A673 (cell line): Measurements from ENCODE around the gene RS1. TPM values are rescaled to one million over a fixed set of nuclear protein-coding genes. Genes with fewer than 3 reads are reported as not detected.

Experiments
- BruUV-seq: library from RNA; stranded (reverse); fragments of 400-500 nt; replicated peaks from 2 replicates; lab custom pipeline; 2021; lab: Mats Ljungman, UMichigan
- CTCF ChIA-PET: fragments of 300-600 bp; sonication (Branson Sonifier 250); formaldehyde crosslinking; loops from one replicate; lab custom pipeline; 2022; ENCODE audit warnings: antibody characterized with exemption; lab: Charles Lee
- POLR2A ChIA-PET: fragments of 300-600 bp; sonication (Branson Sonifier 250); formaldehyde crosslinking; loops from one replicate; lab custom pipeline; 2022; ENCODE audit warnings: antibody characterized with exemption; ENCODE audit not compliant: low non-redundant PET; lab: Charles Lee
- DNase-seq: peaks from one replicate; pipeline ENCODE4 v3.0.0-alpha.2; 2015; ENCODE audit warnings: low spot score
- H3K27ac ChIP-seq: fragments of 200-600 bp; sonication (generic); 2 replicates; pipeline ENCODE4 v1.5.1; 2016; ENCODE audit warnings: mixed run types, low read depth, mild to moderate bottlenecking, mixed read lengths, antibody characterized with exemption, low read length; ENCODE audit not compliant: poor library complexity, severe bottlenecking
- H3K27me3 ChIP-seq: fragments of 200-600 bp; sonication (generic); replicated peaks from 2 replicates; pipeline ENCODE4 v1.6.1; 2017; ENCODE audit warnings: mixed run types, low read depth, mild to moderate bottlenecking, mixed read lengths, antibody characterized with exemption, low read length; ENCODE audit not compliant: insufficient read depth, poor library complexity
- H3K36me3 ChIP-seq: fragments of 200-600 bp; sonication (generic); 2 replicates; pipeline ENCODE4 v1.6.1; 2016; ENCODE audit warnings: mixed run types, mild to moderate bottlenecking, mixed read lengths, antibody characterized with exemption, low read length; ENCODE audit not compliant: insufficient read depth, poor library complexity, severe bottlenecking
- H3K4me1 ChIP-seq: fragments of 200-600 bp; sonication (generic); 2 replicates; pipeline ENCODE4 v1.6.1; 2017; ENCODE audit warnings: mixed run types, mild to moderate bottlenecking, mixed read lengths, antibody characterized with exemption, low read length; ENCODE audit not compliant: insufficient read depth, poor library complexity, severe bottlenecking
- H3K4me3 ChIP-seq: fragments of 200-600 bp; sonication (generic); 2 replicates; pipeline ENCODE4 v1.5.1; 2016; ENCODE audit warnings: low read depth, mixed run types, mild to moderate bottlenecking, mixed read lengths, low read length; ENCODE audit not compliant: poor library complexity, severe bottlenecking
- H3K9me3 ChIP-seq: fragments of 200-600 bp; sonication (generic); 2 replicates; pipeline ENCODE4 v1.6.1; 2016; ENCODE audit warnings: mixed run types, low read depth, mild to moderate bottlenecking, mixed read lengths, antibody characterized with exemption, low read length; ENCODE audit not compliant: poor library complexity, severe bottlenecking
- CTCF ChIP-seq: fragments of 300-800, 200-600 bp; sonication (generic); conservative IDR thresholded peaks from 2 replicates; pipeline ENCODE4 v1.5.1; 2017; ENCODE audit warnings: low read depth, mild to moderate bottlenecking, antibody characterized with exemption, low read length, moderate library complexity, mixed read lengths
- EZH2 ChIP-seq: fragments of 200-600 bp; sonication (generic); IDR thresholded peaks from 2 replicates; pipeline ENCODE4 v1.6.1; 2017; ENCODE audit warnings: borderline replicate concordance, low read depth, mild to moderate bottlenecking, mixed read lengths, antibody characterized with exemption, low read length; ENCODE audit not compliant: poor library complexity, severe bottlenecking
- intact Hi-C: fragments of 100-400 bp; cut with micrococcal nuclease; formaldehyde crosslinking; loops from one replicate; pipeline ENCODE4 v1.10.0; 2022; ENCODE audit not compliant: unreplicated experiment
- total RNA-seq: library from RNA; stranded (reverse); gene quantifications from 2 replicates; pipeline ENCODE4 v1.2.3, GENCODE V29; 2021

The RS1 gene
- total RNA-seq, 1 experiment from 2014 or later = not detected

- intact Hi-C loops = loop anchor here (10.0 kb wide), 2 partner anchors 208 to 282 kb away; no protein-coding TSS in a partner anchor
- Histone ChIP-seq H3K27me3 (no peaks in the 10 kb centered on the region), H3K27ac (no peak overlapping the region), H3K4me3 (no peak overlapping the region), H3K9me3 (no peaks in the 10 kb centered on the region), H3K36me3 (no peaks in the 10 kb centered on the region), H3K4me1 (no peaks in the 10 kb centered on the region)
- DNase-seq = peak; percentile 37
- POLR2A ChIA-PET = no interaction called here
- no TSS peak for BruUV-seq
- TF ChIP-seq CTCF = peak; percentile 54
- no peak for TF ChIP-seq EZH2
- CTCF ChIA-PET = no interaction called here
These were observed 4.6 kb upstream of the RS1 start for GRCh38 chrX:18676470-18676869.

- no peaks in the 10 kb centered on the region for H3K9me3 ChIP-seq
- H3K4me1 ChIP-seq = no peaks in the 10 kb centered on the region
- intact Hi-C loops = loop anchor here (10.0 kb wide), 2 partner anchors 209 to 281 kb away; no protein-coding TSS in a partner anchor
- CTCF ChIA-PET = no interaction called here
- no peak overlapping the region for H3K27ac ChIP-seq
- DNase-seq = no peak
- POLR2A ChIA-PET = no interaction called here
- H3K36me3 ChIP-seq = no peaks in the 10 kb centered on the region
- H3K4me3 ChIP-seq = no peak overlapping the region
- BruUV-seq = no TSS peak
- H3K27me3 ChIP-seq = no peaks in the 10 kb centered on the region
- TF ChIP-seq CTCF (no peak), EZH2 (no peak)
These were observed 4.1 kb upstream of the RS1 start for GRCh38 chrX:18676050-18676449.

DNA sequence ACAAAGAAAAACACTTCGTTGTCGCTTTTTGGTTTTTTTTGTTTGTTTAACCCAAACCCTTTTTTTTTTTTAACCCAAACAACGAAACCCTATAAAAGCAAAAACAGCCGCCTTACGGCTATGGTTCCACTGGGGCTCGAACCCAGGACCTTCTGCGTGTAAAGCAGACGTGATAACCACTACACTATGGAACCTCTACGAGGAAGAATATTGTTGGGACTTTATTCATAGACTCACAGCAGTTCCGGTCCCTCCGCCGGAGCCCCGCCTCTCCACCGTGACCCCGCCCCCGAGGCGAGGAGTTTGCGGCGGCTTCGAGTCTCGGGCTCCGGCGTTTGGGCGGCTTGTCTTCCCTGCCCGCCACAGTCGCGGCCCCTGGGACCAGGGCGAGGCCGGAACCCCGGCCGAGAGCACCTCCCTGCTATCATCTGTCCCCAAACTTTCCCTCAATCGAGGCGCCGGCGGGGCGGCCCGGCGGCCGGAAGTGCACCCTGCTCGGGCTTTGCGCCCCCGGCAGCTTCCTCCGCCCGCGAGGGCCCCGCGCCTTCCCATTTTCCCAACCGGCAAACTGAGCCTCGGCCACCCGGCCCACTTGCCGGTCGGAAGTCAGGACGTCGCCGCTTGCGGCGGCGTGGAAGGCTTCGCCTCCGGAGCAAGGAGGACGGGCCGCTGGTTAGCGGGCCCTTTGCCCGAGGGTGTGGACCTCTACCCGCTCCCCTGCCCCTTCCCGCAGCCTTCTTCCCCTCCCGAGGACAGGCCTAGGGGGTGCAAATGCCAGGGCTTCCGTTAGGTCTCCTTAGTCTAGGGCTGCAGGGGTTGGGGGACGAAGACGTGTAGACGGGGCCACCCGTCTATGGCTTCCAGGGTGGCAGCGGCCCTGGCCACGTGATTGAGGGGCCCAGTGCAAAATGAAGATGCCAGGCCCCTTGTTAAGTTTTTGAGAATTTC lies 3.2 kb upstream of the RS1 start:
- BruUV-seq = no TSS peak
- intact Hi-C loops = loop anchor here (10.0 kb wide), 2 partner anchors 210 to 280 kb away; no protein-coding TSS in a partner anchor
- Histone ChIP-seq H3K4me3 (peak overlapping the region; percentile 65), H3K9me3 (no peaks in the 10 kb centered on the region), H3K36me3 (no peaks in the 10 kb centered on the region), H3K27me3 (no peaks in the 10 kb centered on the region), H3K27ac (peak overlapping the region; percentile 87), H3K4me1 (no peaks in the 10 kb centered on the region)
- ChIA-PET POLR2A (no interaction called here), CTCF (no interaction called here)
- TF ChIP-seq EZH2 (no peak), CTCF (no peak)
- peak; percentile 77 for DNase-seq
